Activated T-cell treated with anti-CD3 and anti-CD28 coated beads for 4 hours (primary cell): ENCODE measurements around the gene GALK2.

ENCODE experiments used
- DNase-seq: peaks from one replicate; pipeline ENCODE4 v3.0.0-alpha.2; 2020

Gene GALK2

DNA sequence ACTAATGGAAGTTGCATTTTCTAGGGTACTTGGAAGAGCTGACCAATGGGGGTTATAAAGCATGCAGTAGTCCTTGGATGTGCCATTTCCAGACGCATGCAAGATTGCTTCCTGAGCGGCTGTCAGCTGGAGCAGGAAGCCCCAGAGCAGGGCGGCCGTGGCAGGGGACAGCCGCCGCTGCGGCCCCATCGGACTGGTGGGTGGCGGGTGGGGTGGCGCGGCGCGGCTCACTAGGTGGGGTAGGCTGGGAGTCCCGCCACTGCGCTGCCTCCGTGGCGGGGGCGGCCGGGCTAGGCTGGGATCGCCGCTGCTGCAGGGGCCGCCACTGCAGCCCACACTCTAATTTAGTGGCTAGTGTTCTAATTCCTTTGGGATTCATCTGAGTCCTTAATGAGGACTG lies 196.4 kb downstream of the GALK2 start:
- DNase-seq = no peak

DNA sequence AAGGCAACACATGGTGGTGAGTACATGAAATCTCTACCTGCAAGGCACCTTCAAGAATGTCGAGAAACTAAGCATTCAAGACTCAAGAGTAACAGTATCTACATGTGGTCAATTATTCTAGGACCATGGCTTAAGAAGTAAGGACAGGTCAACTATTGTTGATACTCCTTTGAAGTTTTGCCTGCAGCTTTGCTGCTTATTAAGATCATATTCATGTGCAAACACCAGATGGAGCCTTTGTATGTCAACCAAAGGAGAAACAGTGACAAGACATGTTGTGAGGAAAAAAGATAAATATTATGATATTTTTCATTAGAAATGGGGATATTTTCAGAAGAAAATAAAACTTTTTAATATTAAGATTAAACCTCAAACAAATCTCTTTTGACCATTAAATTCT lies 200.7 kb downstream of the GALK2 start:
- no peak for DNase-seq

DNA sequence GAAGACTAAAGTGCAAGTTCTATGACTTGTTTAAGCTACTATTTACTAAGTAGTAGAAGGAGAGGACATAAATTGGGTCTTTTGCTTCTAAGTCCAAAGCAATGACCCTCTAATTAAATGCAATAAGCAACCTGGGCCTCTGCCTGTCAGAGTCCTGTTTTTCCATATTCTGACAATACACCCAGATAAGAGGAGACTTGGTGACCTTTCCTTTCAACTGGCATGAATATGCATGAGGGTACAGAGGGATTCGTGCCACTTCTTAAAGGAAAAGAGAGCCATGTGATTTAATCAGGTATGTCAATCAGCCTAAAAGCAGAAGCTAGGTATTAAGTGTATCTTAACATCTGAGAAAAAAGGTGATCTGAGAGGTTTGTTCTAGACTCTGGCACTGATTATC lies 202.3 kb downstream of the GALK2 start:
- DNase-seq = no peak

DNA sequence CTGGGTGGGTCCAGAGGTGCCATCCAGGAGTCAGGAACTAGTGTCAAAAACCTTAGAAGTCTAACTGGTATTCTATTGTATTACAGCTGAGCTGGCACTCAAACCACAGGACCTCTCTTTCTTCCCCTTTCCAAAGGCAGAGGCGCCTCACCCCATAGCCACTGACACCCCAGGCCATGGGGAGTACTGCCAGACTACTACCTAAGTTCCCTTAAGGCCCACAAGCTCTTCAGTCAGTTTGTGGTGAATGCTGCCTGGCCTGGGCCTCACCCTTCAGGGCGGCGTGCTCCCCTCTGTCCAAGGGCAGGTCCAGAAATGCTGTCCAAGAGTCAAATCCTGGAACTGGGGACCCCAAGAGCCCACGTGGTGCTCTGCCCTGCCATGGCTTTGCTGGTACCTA lies 209.9 kb downstream of the GALK2 start:
- no peak for DNase-seq

DNA sequence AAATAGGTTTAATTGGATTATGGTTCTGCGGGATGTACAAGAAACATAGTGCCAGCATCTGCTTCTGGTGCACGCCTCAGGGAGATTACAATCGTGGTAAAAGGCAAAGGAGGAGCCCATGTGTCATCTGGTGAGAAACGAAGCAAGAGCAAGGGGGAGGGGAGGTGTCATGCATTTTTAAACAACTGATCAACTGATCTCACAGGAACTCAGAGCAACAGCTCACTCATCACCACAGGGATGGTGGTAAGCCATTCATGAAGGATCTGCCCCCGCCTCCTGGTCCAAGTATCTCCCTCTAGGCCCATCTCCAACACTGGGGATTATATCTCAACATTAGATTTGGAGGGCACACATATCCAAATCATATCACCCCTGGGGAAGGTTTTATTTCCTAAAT lies 210.9 kb downstream of the GALK2 start:
- no peak for DNase-seq
